Stimulated activated CD8-positive, alpha-beta memory T cell treated with anti-CD3 and anti-CD28 coated beads, Interleukin-7, amount 100 ng/mL, for 48 hours (primary cell): ENCODE data around the gene C8A.

Experiments
- DNase-seq, 2 donors: peaks; one replicate each; pipeline ENCODE4 v3.0.0-alpha.2; 2020; ENCODE audit warnings: low read depth in 1 of 2; ENCODE audit errors: extremely low read depth in 1 of 2

The C8A gene

GRCh38 chr1:56836359-56836758, 18.2 kb upstream of the C8A start:
- DNase-seq, result no peak

- DNase-seq, result no peak
Measured at GRCh38 chr1:56837244-56837939, 17.2 kb upstream of the C8A start.

GRCh38 chr1:56838759-56839158, 15.8 kb upstream of the C8A start:
- no peak for DNase-seq

GRCh38 chr1:56843544-56843943, 11.1 kb upstream of the C8A start:
- DNase-seq, result no peak

- DNase-seq, result no peak
Measured at GRCh38 chr1:56844545-56845136, 10.0 kb upstream of the C8A start.

GRCh38 chr1:56845343-56845742, 9.3 kb upstream of the C8A start:
- DNase-seq, result no peak

- DNase-seq, result no peak
Measured at GRCh38 chr1:56849750-56850149, 4.8 kb upstream of the C8A start.

GRCh38 chr1:56850411-56850810, 4.2 kb upstream of the C8A start:
- DNase-seq, result no peak

GRCh38 chr1:56850922-56851321, 3.7 kb upstream of the C8A start:
- no peak for DNase-seq

GRCh38 chr1:56852476-56852875, 2.1 kb upstream of the C8A start:
- DNase-seq, result no peak

GRCh38 chr1:56855190-56855589, 593 bp downstream of the C8A start:
- DNase-seq, result no peak

GRCh38 chr1:56856186-56856585, 1.6 kb downstream of the C8A start:
- no peak for DNase-seq

GRCh38 chr1:56859287-56859686, 4.7 kb downstream of the C8A start:
- DNase-seq, result no peak

- DNase-seq, result no peak
Measured at GRCh38 chr1:56863265-56863992, 8.8 kb downstream of the C8A start.

GRCh38 chr1:56864430-56864829, 9.8 kb downstream of the C8A start:
- no peak for DNase-seq

- no peak for DNase-seq
Measured at GRCh38 chr1:56866656-56867055, 12.1 kb downstream of the C8A start.

GRCh38 chr1:56867491-56867890, 12.9 kb downstream of the C8A start:
- no peak for DNase-seq

GRCh38 chr1:56868761-56869160, 14.2 kb downstream of the C8A start:
- DNase-seq, result no peak

GRCh38 chr1:56872597-56872996, 18.0 kb downstream of the C8A start:
- DNase-seq, result no peak

- no peak for DNase-seq
Measured at GRCh38 chr1:56873213-56873612, 18.6 kb downstream of the C8A start.

GRCh38 chr1:56874689-56875088, 20.1 kb downstream of the C8A start:
- DNase-seq, result no peak

GRCh38 chr1:56877973-56878372, 23.4 kb downstream of the C8A start:
- DNase-seq, result no peak
